Chondrocyte (in vitro differentiated cells): ENCODE data around the gene BRF1. TPM values are rescaled to one million over a fixed set of nuclear protein-coding genes. Genes with fewer than 3 reads are reported as not detected.

ENCODE experiments used
- DNase-seq: peaks from one replicate; pipeline ENCODE4 v3.0.0; 2021; ENCODE audit warnings: mixed read lengths, low spot score
- H3K27ac Mint-ChIP-seq: one replicate; pipeline ENCODE4 v1.8.0; 2021; ENCODE audit warnings: mild to moderate bottlenecking, moderate library complexity, mixed read lengths; ENCODE audit not compliant: unreplicated experiment
- H3K27me3 Mint-ChIP-seq: 2 replicates; pipeline ENCODE4 v1.8.0; 2021; ENCODE audit warnings: low read depth, mixed read lengths
- H3K36me3 Mint-ChIP-seq: 2 replicates; pipeline ENCODE4 v1.8.0; 2021; ENCODE audit warnings: low read depth, mixed read lengths
- H3K4me1 Mint-ChIP-seq: 2 replicates; pipeline ENCODE4 v1.8.0; 2021; ENCODE audit warnings: low read depth, mild to moderate bottlenecking, mixed read lengths
- H3K4me3 Mint-ChIP-seq: one replicate; pipeline ENCODE4 v1.8.0; 2021; ENCODE audit warnings: mild to moderate bottlenecking, moderate library complexity, mixed read lengths; ENCODE audit not compliant: unreplicated experiment
- H3K9me3 Mint-ChIP-seq: 2 replicates; pipeline ENCODE4 v1.8.0; 2021; ENCODE audit warnings: low read depth, mixed read lengths
- total RNA-seq: library from RNA; stranded (reverse); gene quantifications from 3 replicates; pipeline ENCODE4 v1.2.1, GENCODE V29; 2021
- TF ChIP-seq, protein P1 (sequence below): fragments of 200-600 bp; sonication (generic); IDR thresholded peaks from 2 replicates; pipeline ENCODE4 v1.5.0; 2021; ENCODE audit warnings: antibody characterized with exemption, mild to moderate bottlenecking, moderate library complexity

Gene BRF1
- total RNA-seq, 1 donor from 2014 or later = 26.1 TPM

DNA sequence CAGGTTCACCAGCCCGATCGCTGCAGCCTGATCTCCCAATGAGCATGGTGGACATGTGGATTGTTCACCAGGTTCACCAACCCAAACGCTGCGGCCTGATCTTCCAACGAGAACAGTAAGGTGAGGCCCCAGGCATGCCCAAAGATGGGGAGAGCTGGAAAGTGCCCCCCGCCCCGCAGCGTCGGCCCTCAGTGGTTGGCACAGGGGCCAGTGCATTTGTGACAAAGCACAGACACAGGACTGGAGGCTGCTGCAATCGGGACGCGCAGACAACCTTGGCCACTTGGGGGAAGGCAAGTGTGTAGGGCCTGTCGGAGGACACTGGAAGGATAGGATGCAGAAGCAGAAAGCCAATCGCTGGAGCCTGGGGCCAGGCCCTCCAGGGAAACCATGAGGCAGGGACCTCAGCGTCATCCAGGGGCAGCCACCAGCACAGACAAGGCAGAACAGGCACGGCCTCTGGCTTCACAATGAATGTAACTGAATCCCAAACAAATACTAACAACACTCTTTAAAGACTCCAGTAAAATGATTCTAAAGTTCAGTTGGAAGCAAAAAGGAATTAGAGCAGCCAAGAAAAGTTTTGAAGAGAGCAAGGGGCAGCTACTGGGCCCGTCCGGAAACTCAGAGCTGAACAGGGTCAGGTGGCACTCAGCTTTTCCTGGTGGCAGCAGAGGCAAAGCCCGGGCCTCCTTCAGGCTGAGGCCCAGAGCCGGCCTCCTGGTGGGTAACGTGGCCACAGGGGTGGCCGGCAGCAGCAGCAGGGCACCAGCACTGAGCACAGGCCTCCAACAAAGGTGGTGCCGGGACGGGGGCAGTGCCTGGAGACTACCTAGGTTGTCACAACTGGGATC is 13.3 kb downstream of the BRF1 start:
- Mint-ChIP-seq H3K4me3 (no peak overlapping the region), H3K9me3 (no peaks in the 10 kb centered on the region), H3K36me3 (peaks cover 2% of the 10 kb centered on the region), H3K27me3 (no peaks in the 10 kb centered on the region), H3K4me1 (no peaks in the 10 kb centered on the region), H3K27ac (no peak overlapping the region)
- TF ChIP-seq, protein P1, sequence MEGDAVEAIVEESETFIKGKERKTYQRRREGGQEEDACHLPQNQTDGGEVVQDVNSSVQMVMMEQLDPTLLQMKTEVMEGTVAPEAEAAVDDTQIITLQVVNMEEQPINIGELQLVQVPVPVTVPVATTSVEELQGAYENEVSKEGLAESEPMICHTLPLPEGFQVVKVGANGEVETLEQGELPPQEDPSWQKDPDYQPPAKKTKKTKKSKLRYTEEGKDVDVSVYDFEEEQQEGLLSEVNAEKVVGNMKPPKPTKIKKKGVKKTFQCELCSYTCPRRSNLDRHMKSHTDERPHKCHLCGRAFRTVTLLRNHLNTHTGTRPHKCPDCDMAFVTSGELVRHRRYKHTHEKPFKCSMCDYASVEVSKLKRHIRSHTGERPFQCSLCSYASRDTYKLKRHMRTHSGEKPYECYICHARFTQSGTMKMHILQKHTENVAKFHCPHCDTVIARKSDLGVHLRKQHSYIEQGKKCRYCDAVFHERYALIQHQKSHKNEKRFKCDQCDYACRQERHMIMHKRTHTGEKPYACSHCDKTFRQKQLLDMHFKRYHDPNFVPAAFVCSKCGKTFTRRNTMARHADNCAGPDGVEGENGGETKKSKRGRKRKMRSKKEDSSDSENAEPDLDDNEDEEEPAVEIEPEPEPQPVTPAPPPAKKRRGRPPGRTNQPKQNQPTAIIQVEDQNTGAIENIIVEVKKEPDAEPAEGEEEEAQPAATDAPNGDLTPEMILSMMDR = no peak
- no peak for DNase-seq

DNA sequence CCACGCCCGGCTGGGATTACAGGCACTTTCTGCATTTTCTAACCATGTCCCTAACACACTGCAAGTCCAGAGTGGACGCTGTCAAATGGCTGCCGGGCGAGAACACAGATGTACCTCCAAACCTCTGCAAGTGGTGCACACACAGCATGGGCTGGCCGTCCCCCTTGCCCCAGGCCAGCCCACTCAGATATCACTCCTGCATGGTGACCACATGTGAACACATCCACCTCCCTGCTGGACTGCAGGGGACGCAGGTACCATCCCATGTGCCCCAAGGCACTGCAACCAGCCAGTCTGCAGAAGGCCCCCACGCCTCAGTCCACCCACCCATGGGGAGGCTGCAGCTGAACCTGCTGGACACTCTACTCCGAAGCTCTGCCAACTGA is 14.0 kb downstream of the BRF1 start:
- peaks cover 2% of the 10 kb centered on the region for H3K36me3 Mint-ChIP-seq

DNA sequence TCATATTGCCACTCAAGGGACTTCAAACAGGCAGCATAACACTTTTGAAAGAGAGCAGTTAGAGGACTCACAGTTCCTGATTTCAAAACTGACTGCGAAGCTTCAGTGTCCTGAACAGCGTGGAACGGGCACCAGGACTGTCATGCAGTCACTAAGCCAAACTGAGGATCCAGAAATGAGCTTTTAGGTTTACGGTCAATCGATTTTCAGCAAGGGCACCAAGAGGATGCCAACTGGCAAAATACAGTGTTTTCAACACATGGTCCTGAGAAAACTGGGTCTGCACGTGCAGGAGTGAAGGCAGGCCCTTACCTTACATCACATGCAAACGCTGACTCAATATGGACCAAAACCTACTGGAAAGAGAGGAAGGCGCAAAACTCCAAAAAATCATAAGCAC is 15.6 kb downstream of the BRF1 start:
- TF ChIP-seq, protein P1 = no peak

More for the DNA sequence above, 14.0 kb downstream of the BRF1 start:
- H3K27ac Mint-ChIP-seq = no peak overlapping the region
- no peaks in the 10 kb centered on the region for H3K27me3 Mint-ChIP-seq
- H3K9me3 Mint-ChIP-seq = no peaks in the 10 kb centered on the region
- no peak overlapping the region for H3K4me3 Mint-ChIP-seq
- H3K4me1 Mint-ChIP-seq = peaks cover 3% of the 10 kb centered on the region
- DNase-seq = no peak
- TF ChIP-seq, protein P1 = no peak

GRCh38 chr14:105283899-105284298 is 16.9 kb downstream of the BRF1 start:
- TF ChIP-seq, protein P1 = no peak
- no peak overlapping the region for H3K4me3 Mint-ChIP-seq
- H3K27me3 Mint-ChIP-seq = no peaks in the 10 kb centered on the region
- peaks cover 8% of the 10 kb centered on the region for H3K4me1 Mint-ChIP-seq
- H3K9me3 Mint-ChIP-seq = no peaks in the 10 kb centered on the region
- no peak overlapping the region for H3K27ac Mint-ChIP-seq
- H3K36me3 Mint-ChIP-seq = peaks cover 2% of the 10 kb centered on the region
- DNase-seq = no peak

More for the DNA sequence above, 15.6 kb downstream of the BRF1 start:
- Mint-ChIP-seq H3K27me3 (no peaks in the 10 kb centered on the region), H3K4me3 (no peak overlapping the region), H3K36me3 (peaks cover 2% of the 10 kb centered on the region), H3K9me3 (no peaks in the 10 kb centered on the region), H3K4me1 (peaks cover 8% of the 10 kb centered on the region), H3K27ac (no peak overlapping the region)
- DNase-seq = no peak

- H3K4me3 Mint-ChIP-seq = no peak overlapping the region
- TF ChIP-seq, protein P1 = no peak
- H3K36me3 Mint-ChIP-seq = peaks cover 2% of the 10 kb centered on the region
- no peak overlapping the region for H3K27ac Mint-ChIP-seq
- H3K4me1 Mint-ChIP-seq = peaks cover 8% of the 10 kb centered on the region
- DNase-seq = no peak
- no peaks in the 10 kb centered on the region for H3K9me3 Mint-ChIP-seq
- no peaks in the 10 kb centered on the region for H3K27me3 Mint-ChIP-seq
These were observed 17.8 kb downstream of the BRF1 start for GRCh38 chr14:105283028-105283427.
